ENCODE measurements around the gene CCT8. TPM values are rescaled to one million over a fixed set of nuclear protein-coding genes. Genes with fewer than 3 reads are reported as not detected.
A peak's percentile ranks its signal among the peaks of the same experiment; 100 is the strongest.

The CCT8 gene
- total and polyA plus RNA-seq, 9 of the 15 experiments (the other 6 are each of a cell fraction or from before 2014, with no cell fraction given), result 451 to 1,153 (median 677) TPM

DNA sequence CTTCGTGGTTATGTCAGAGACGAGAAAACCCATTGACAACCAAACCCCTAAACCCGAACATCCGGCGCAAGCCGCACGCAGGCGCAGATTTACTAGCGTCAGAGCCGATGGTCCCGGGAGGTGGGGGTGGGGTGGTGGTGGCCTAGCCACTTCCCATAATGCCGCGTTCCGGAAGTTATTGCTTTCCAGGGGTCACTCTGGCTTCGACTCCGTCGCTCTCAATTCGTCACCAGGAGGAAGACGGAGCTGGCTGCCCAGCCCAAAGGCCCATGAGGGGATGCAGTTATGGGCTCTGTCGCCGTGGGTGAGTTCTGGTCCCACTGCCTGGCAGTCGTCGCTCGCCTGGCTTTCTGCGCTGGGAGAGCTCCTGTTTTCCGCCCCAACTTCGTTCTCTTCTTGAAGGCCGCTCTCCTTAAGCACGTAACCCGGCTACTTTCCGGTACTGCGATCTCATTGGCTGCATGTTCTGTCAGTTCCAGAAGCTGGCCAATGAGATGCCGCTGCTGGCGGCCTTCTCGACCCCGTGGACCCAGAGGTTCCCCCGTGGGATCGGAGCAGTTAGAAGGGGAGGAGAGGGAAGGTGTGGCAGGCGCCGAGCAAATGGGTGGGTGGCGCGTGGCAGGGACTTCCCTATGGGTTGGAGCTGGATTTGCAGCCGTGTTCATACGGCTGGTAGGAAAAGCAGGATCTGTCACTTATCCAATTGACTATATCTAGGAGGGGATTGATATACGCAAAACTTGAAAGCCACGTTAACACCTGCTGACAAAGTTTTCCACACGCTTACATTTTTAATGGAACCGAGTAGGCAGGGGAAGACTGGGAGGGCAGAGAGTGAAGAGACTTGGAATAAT, 48.7 kb downstream of the CCT8 start, which contains the start of gene USP16 (continued):
- TF ChIP-seq, protein P1, sequence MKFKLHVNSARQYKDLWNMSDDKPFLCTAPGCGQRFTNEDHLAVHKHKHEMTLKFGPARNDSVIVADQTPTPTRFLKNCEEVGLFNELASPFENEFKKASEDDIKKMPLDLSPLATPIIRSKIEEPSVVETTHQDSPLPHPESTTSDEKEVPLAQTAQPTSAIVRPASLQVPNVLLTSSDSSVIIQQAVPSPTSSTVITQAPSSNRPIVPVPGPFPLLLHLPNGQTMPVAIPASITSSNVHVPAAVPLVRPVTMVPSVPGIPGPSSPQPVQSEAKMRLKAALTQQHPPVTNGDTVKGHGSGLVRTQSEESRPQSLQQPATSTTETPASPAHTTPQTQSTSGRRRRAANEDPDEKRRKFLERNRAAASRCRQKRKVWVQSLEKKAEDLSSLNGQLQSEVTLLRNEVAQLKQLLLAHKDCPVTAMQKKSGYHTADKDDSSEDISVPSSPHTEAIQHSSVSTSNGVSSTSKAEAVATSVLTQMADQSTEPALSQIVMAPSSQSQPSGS (CRISPR knock-in tag; IDR thresholded peaks at IDR 0.05), result no peak
- TF ChIP-seq, protein P2, sequence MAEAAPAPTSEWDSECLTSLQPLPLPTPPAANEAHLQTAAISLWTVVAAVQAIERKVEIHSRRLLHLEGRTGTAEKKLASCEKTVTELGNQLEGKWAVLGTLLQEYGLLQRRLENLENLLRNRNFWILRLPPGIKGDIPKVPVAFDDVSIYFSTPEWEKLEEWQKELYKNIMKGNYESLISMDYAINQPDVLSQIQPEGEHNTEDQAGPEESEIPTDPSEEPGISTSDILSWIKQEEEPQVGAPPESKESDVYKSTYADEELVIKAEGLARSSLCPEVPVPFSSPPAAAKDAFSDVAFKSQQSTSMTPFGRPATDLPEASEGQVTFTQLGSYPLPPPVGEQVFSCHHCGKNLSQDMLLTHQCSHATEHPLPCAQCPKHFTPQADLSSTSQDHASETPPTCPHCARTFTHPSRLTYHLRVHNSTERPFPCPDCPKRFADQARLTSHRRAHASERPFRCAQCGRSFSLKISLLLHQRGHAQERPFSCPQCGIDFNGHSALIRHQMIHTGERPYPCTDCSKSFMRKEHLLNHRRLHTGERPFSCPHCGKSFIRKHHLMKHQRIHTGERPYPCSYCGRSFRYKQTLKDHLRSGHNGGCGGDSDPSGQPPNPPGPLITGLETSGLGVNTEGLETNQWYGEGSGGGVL (CRISPR knock-in tag; IDR thresholded peaks at IDR 0.05), result no peak
- no peak for TF ChIP-seq FOXK1 (CRISPR knock-in tag; IDR thresholded peaks at IDR 0.05; ENCODE audit: borderline replicate concordance)
- TF ChIP-seq SPI1 (IDR thresholded peaks at IDR 0.05; ENCODE audit: borderline replicate concordance, low read depth, low read length), result peak; percentile 79
- peak; percentile 51 to 54; a peak in 2 of 4 replicates for TF ChIP-seq SIX5 (IDR thresholded peaks at IDR 0.05; ENCODE audit: borderline replicate concordance in 1 of 2, insufficient read depth in 1 of 2, low read depth in 1 of 2, low read length in 2 of 2)
- TF ChIP-seq, protein P3, sequence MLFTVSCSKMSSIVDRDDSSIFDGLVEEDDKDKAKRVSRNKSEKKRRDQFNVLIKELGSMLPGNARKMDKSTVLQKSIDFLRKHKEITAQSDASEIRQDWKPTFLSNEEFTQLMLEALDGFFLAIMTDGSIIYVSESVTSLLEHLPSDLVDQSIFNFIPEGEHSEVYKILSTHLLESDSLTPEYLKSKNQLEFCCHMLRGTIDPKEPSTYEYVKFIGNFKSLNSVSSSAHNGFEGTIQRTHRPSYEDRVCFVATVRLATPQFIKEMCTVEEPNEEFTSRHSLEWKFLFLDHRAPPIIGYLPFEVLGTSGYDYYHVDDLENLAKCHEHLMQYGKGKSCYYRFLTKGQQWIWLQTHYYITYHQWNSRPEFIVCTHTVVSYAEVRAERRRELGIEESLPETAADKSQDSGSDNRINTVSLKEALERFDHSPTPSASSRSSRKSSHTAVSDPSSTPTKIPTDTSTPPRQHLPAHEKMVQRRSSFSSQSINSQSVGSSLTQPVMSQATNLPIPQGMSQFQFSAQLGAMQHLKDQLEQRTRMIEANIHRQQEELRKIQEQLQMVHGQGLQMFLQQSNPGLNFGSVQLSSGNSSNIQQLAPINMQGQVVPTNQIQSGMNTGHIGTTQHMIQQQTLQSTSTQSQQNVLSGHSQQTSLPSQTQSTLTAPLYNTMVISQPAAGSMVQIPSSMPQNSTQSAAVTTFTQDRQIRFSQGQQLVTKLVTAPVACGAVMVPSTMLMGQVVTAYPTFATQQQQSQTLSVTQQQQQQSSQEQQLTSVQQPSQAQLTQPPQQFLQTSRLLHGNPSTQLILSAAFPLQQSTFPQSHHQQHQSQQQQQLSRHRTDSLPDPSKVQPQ (CRISPR knock-in tag; IDR thresholded peaks at IDR 0.05; ENCODE audit: borderline replicate concordance), result no peak
- TF ChIP-seq COPS2 (conservative IDR thresholded peaks at IDR 0.05), result no peak
- TF ChIP-seq EP300 (IDR thresholded peaks at IDR 0.05; ENCODE audit: low read length), result no peak; the same call in 1 of the 2 replicates
- TF ChIP-seq ZHX1 (conservative IDR thresholded peaks at IDR 0.05; ENCODE audit: low read length), result peak; percentile 48; the same call in 1 of the 2 replicates
- no peak for TF ChIP-seq ZNF12 (CRISPR knock-in tag; IDR thresholded peaks at IDR 0.05)
- no peak for TF ChIP-seq ZNF778 (CRISPR knock-in tag; IDR thresholded peaks at IDR 0.05)
- no peak for TF ChIP-seq NCOR1 (IDR thresholded peaks at IDR 0.05)
- TF ChIP-seq BCOR (IDR thresholded peaks at IDR 0.05), result no peak
- TF ChIP-seq ZNF354B (CRISPR knock-in tag; IDR thresholded peaks at IDR 0.05), result no peak
- no peak for TF ChIP-seq HMBOX1 (IDR thresholded peaks at IDR 0.05)
- TF ChIP-seq NR1H2 (CRISPR knock-in tag; IDR thresholded peaks at IDR 0.05), result no peak; the same call in 1 of the 2 replicates
- no peak for TF ChIP-seq KLF16 (IDR thresholded peaks at IDR 0.05)
- TF ChIP-seq ASH1L (IDR thresholded peaks at IDR 0.05; ENCODE audit: borderline replicate concordance, low read depth, partially characterized antibody), result peak; percentile 95

All from K562 (cell line).